Neuronal stem cell (in vitro differentiated cells): ENCODE data around the gene COX4I2.
"Not testable (repeated sequence)": the region's sequence is repeated elsewhere in the genome, so short reads cannot be mapped to it uniquely, and the experiment has no call there.

ENCODE experiments used
- DNase-seq: peaks from one replicate; pipeline ENCODE4 v3.0.0-alpha.2; 2013; ENCODE audit warnings: low spot score
- H2AFZ ChIP-seq: one replicate; pipeline ENCODE4 v1.6.1; 2013; ENCODE audit warnings: mild to moderate bottlenecking, low read length, inconsistent platforms
- H2AK5ac ChIP-seq: 2 replicates; pipeline ENCODE4 v1.6.1; 2013; ENCODE audit warnings: low read depth, mild to moderate bottlenecking, inconsistent platforms, low read length, moderate library complexity, mixed read lengths
- H2BK120ac ChIP-seq: 2 replicates; pipeline ENCODE4 v1.6.1; 2013; ENCODE audit warnings: low read depth, mild to moderate bottlenecking, inconsistent platforms, low read length, moderate library complexity, mixed read lengths
- H2BK12ac ChIP-seq: one replicate; pipeline ENCODE4 v1.6.1; 2013; ENCODE audit warnings: low read length, inconsistent platforms
- H2BK15ac ChIP-seq: 2 replicates; pipeline ENCODE4 v1.6.1; 2013; ENCODE audit warnings: mild to moderate bottlenecking, low read length, inconsistent platforms, mixed read lengths
- H2BK5ac ChIP-seq: one replicate; pipeline ENCODE4 v1.6.1; 2013; ENCODE audit warnings: inconsistent platforms, mild to moderate bottlenecking, low read length, moderate library complexity
- H3K14ac ChIP-seq: one replicate; pipeline ENCODE4 v1.6.1; 2013; ENCODE audit warnings: low read length, inconsistent platforms
- H3K18ac ChIP-seq: 2 replicates; pipeline ENCODE4 v1.6.1; 2013; ENCODE audit warnings: low read length, inconsistent platforms
- H3K23ac ChIP-seq: 2 replicates; pipeline ENCODE4 v1.6.1; 2013; ENCODE audit warnings: low read depth, mild to moderate bottlenecking, mixed read lengths, low read length, inconsistent platforms; ENCODE audit not compliant: poor library complexity
- H3K27ac ChIP-seq: replicated peaks from 3 replicates; pipeline ENCODE4 v1.5.1; 2013; ENCODE audit warnings: low read length, inconsistent platforms
- H3K27me3 ChIP-seq, 3 experiments: 2 replicates each; pipeline ENCODE4 v1.6.1; 2013; ENCODE audit warnings: low read length in 3 of 3, mild to moderate bottlenecking in 2 of 3, inconsistent platforms in 1 of 3, low read depth in 1 of 3, mixed read lengths in 1 of 3, moderate library complexity in 1 of 3; ENCODE audit not compliant: control insufficient read depth in 3 of 3, insufficient read depth in 3 of 3
- H3K36me3 ChIP-seq, 2 donors: replicated peaks in 1 of 2; 2 replicates each; pipeline ENCODE4 v1.6.1; 2013; ENCODE audit warnings: low read length in 2 of 2; ENCODE audit not compliant: control insufficient read depth in 2 of 2, insufficient read depth in 2 of 2
- H3K4ac ChIP-seq: 2 replicates; pipeline ENCODE4 v1.6.1; 2013; ENCODE audit warnings: inconsistent platforms, mild to moderate bottlenecking, low read length, moderate library complexity
- H3K4me1 ChIP-seq, 2 donors: 1 replicate in 1 of 2; 2 replicates in 1 of 2; pipeline ENCODE4 v1.6.1; 2013; ENCODE audit warnings: low read length in 2 of 2, low read depth in 1 of 2; ENCODE audit not compliant: control insufficient read depth in 2 of 2, insufficient read depth in 1 of 2
- H3K4me2 ChIP-seq: one replicate; pipeline ENCODE4 v1.6.1; 2013; ENCODE audit warnings: mild to moderate bottlenecking, low read length, inconsistent platforms; ENCODE audit not compliant: insufficient read depth, poor library complexity, severe bottlenecking
- H3K4me3 ChIP-seq, 2 donors: 2 replicates each; pipeline ENCODE4 v1.5.1; 2013; ENCODE audit warnings: low read length in 2 of 2, mild to moderate bottlenecking in 2 of 2, inconsistent platforms in 1 of 2, moderate library complexity in 1 of 2
- H3K79me1 ChIP-seq: one replicate; pipeline ENCODE4 v1.6.1; 2013; ENCODE audit warnings: low read depth, mild to moderate bottlenecking, inconsistent platforms, low read length, moderate library complexity
- H3K9ac ChIP-seq: one replicate; pipeline ENCODE4 v1.6.1; 2013; ENCODE audit warnings: mild to moderate bottlenecking, low read depth, low read length, inconsistent platforms; ENCODE audit not compliant: poor library complexity
- H3K9me3 ChIP-seq, 2 donors: replicated peaks in 1 of 2; 2 replicates each; pipeline versions ENCODE3 to v1.6.1; 2013; ENCODE audit warnings: low read length in 2 of 2, mild to moderate bottlenecking in 2 of 2, inconsistent platforms in 1 of 2, low read depth in 1 of 2, mixed read lengths in 1 of 2, moderate library complexity in 1 of 2; ENCODE audit not compliant: control insufficient read depth in 2 of 2, insufficient read depth in 1 of 2
- H4K8ac ChIP-seq: one replicate; pipeline ENCODE4 v1.6.1; 2013; ENCODE audit warnings: low read depth, mild to moderate bottlenecking, inconsistent platforms, low read length, moderate library complexity
- H4K91ac ChIP-seq: one replicate; pipeline ENCODE4 v1.6.1; 2013; ENCODE audit warnings: low read length, low read depth, mild to moderate bottlenecking, inconsistent platforms; ENCODE audit not compliant: poor library complexity
- WGBS, 2 donors: extraction: QIAGEN DNeasy Blood & Tissue Kit; methylation state at CpG; one replicate each; pipeline ENCODE4 v1.1.7; 2013; ENCODE audit warnings: missing lambda C conversion rate in 2 of 2, mixed read lengths in 1 of 2; ENCODE audit not compliant: insufficient read length in 2 of 2, insufficient replicate concordance in 1 of 2; ENCODE audit errors: extremely low coverage in 2 of 2; 5-methylcytosine and 5-hydroxymethylcytosine counted together

Gene COX4I2

DNA sequence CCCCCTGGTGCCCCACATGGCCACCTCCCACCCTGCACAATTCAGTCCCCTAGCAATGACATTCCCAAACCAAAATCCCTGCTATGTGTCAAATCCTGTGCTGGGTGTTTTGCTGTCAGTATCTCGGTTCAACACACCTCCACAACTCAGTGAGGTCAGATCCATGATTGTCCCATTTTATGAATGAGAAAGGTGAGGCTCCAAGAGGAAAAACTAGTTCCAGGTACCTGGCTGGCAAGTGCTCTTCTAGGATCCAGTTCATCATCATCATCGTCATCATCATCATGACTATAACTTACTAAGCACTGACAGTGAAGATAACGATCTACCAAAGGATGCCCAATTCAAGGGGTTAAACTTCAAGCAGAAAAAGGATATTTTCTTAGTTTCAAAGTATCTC, 17.5 kb upstream of the COX4I2 start:
- no peaks in the 10 kb centered on the region for H3K9me3 ChIP-seq
- no peak overlapping the region for H4K91ac ChIP-seq
- H3K18ac ChIP-seq, result no peak overlapping the region
- H4K8ac ChIP-seq, result no peak overlapping the region
- H3K4me2 ChIP-seq, result no peak overlapping the region
- no peak overlapping the region for H3K4me3 ChIP-seq
- H2BK120ac ChIP-seq, result no peak overlapping the region
- H2AK5ac ChIP-seq, result no peak overlapping the region
- WGBS, 2 donors, result no CpG with 5 or more reads among the region's 3 CpGs
- H3K27me3 ChIP-seq, result no peaks in the 10 kb centered on the region
- H2BK12ac ChIP-seq, result no peak overlapping the region
- no peaks in the 10 kb centered on the region for H3K79me1 ChIP-seq
- H3K27ac ChIP-seq, result no peak overlapping the region
- no peak overlapping the region for H3K9ac ChIP-seq
- H2BK15ac ChIP-seq, result no peak overlapping the region
- H3K4me1 ChIP-seq, result no peaks in the 10 kb centered on the region
- no peak overlapping the region for H2AFZ ChIP-seq
- no peak overlapping the region for H2BK5ac ChIP-seq
- no peak overlapping the region for H3K4ac ChIP-seq
- H3K14ac ChIP-seq, result no peak overlapping the region
- no peaks in the 10 kb centered on the region for H3K36me3 ChIP-seq
- H3K23ac ChIP-seq, result no peak overlapping the region
- no peak for DNase-seq

GRCh38 chr20:31623123-31623505, 14.6 kb upstream of the COX4I2 start:
- not testable (repeated sequence) for DNase-seq, H2BK5ac ChIP-seq, H3K9me3 ChIP-seq, H3K9ac ChIP-seq, H3K4me1 ChIP-seq, H2AK5ac ChIP-seq, H3K27ac ChIP-seq, H2BK12ac ChIP-seq, H3K23ac ChIP-seq, H3K18ac ChIP-seq, H3K4me2 ChIP-seq, H4K8ac ChIP-seq, H3K4me3 ChIP-seq, H2BK120ac ChIP-seq, H2AFZ ChIP-seq, H3K79me1 ChIP-seq, H2BK15ac ChIP-seq, H3K27me3 ChIP-seq, H3K14ac ChIP-seq, H4K91ac ChIP-seq, H3K4ac ChIP-seq, H3K36me3 ChIP-seq
- WGBS, 2 donors, result no CpG with 5 or more reads among the region's 6 CpGs

DNA sequence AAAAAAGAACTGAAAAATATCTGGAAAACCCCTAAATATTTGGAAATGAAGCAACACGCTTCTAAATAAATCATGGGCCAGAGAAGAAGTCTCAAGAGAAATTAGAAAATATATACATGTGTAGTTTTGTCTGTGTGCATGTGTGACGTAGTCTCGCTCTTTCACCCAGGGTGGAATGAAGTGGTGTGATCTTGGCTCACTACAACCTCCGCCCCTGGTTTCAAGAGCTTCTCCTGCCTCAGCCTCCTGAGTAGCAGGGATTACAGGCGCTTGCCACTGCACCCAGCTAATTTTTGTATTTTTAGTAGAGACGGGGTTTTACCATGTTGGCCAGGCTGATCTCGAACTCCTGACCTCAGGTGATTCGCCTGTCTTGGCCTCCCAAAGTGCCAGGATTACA, 11.2 kb upstream of the COX4I2 start:
- H3K36me3 ChIP-seq, H3K9me3 ChIP-seq, H2AFZ ChIP-seq, H3K4me1 ChIP-seq, H3K9ac ChIP-seq, H2BK12ac ChIP-seq, H2BK5ac ChIP-seq, H3K23ac ChIP-seq, H2AK5ac ChIP-seq, H3K4me3 ChIP-seq, H2BK120ac ChIP-seq, H3K27ac ChIP-seq, H3K14ac ChIP-seq, H3K79me1 ChIP-seq, H3K27me3 ChIP-seq, H3K18ac ChIP-seq, H2BK15ac ChIP-seq, H3K4me2 ChIP-seq, H3K4ac ChIP-seq, DNase-seq, H4K91ac ChIP-seq, H4K8ac ChIP-seq: not testable (repeated sequence)
- WGBS, 2 donors, result no CpG with 5 or more reads among the region's 8 CpGs

- H3K9me3 ChIP-seq, H2AK5ac ChIP-seq, H3K18ac ChIP-seq, H3K4me2 ChIP-seq, H3K27ac ChIP-seq, H2AFZ ChIP-seq, H3K23ac ChIP-seq, H3K36me3 ChIP-seq, H4K91ac ChIP-seq, H4K8ac ChIP-seq, H2BK15ac ChIP-seq, H3K79me1 ChIP-seq, H3K9ac ChIP-seq, H3K4me3 ChIP-seq, H3K27me3 ChIP-seq, H3K14ac ChIP-seq, H2BK5ac ChIP-seq, H2BK120ac ChIP-seq, H2BK12ac ChIP-seq, H3K4ac ChIP-seq, H3K4me1 ChIP-seq, DNase-seq: not testable (repeated sequence)
- WGBS, 2 donors, result no CpG with 5 or more reads among the region's 2 CpGs
Measured at GRCh38 chr20:31628057-31628456, 9.7 kb upstream of the COX4I2 start.
